Muscle layer of duodenum (tissue), 2 donors: ENCODE measurements around the gene AOX1.
"Not testable (repeated sequence)": the region's sequence is repeated elsewhere in the genome, so short reads cannot be mapped to it uniquely, and the experiment has no call there.

Source experiments
- H3K27ac ChIP-seq: one replicate; pipeline ENCODE4 v1.7.0; 2013; ENCODE audit warnings: mild to moderate bottlenecking, low read length
- H3K27me3 ChIP-seq: one replicate; pipeline ENCODE4 v1.7.0; 2013; ENCODE audit warnings: low read depth, mild to moderate bottlenecking, control low read depth, low read length
- H3K36me3 ChIP-seq, 2 donors: one replicate each; pipeline ENCODE4 v1.7.0; 2013; ENCODE audit warnings: low read length in 2 of 2, control low read depth in 1 of 2, mild to moderate bottlenecking in 1 of 2; ENCODE audit not compliant: insufficient read depth in 2 of 2, control insufficient read depth in 1 of 2
- H3K4me1 ChIP-seq, 2 donors: one replicate each; pipeline ENCODE4 v1.7.0; 2013; ENCODE audit warnings: low read length in 2 of 2, mild to moderate bottlenecking in 2 of 2, control low read depth in 1 of 2, moderate library complexity in 1 of 2; ENCODE audit not compliant: insufficient read depth in 2 of 2, control insufficient read depth in 1 of 2
- H3K4me3 ChIP-seq, 2 donors: one replicate each; pipeline ENCODE4 v1.7.0; 2013; ENCODE audit warnings: low read length in 2 of 2, low read depth in 1 of 2, mild to moderate bottlenecking in 1 of 2
- H3K9me3 ChIP-seq, 2 donors: one replicate each; pipeline ENCODE4 v1.7.0; 2013; ENCODE audit warnings: low read length in 2 of 2, control low read depth in 1 of 2, mild to moderate bottlenecking in 1 of 2; ENCODE audit not compliant: control insufficient read depth in 1 of 2
- donor health status: healthy.

Gene AOX1

DNA sequence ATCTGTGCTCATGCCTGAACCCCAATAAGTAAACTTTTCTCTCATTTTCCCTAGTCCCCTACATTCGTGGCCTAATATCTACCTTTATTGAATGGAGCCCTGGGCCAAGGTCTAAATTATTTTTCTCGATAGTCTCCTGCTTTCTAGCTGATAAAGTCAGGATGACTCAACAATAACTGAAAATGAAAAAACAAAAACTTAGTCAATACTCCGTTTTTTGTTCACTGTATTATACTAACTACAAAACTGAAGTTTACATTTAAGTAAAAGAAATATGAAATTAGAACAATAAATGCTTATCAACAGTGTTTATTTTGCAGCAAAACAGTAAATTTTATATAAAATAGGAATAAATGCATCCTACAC is 32.2 kb downstream of the AOX1 start:
- no peak overlapping the region for H3K4me3 ChIP-seq
- no peaks in the 10 kb centered on the region for H3K4me1 ChIP-seq
- no peaks in the 10 kb centered on the region for H3K27me3 ChIP-seq
- H3K27ac ChIP-seq = no peak overlapping the region
- no peaks in the 10 kb centered on the region for H3K36me3 ChIP-seq
- H3K9me3 ChIP-seq = no peaks in the 10 kb centered on the region

DNA sequence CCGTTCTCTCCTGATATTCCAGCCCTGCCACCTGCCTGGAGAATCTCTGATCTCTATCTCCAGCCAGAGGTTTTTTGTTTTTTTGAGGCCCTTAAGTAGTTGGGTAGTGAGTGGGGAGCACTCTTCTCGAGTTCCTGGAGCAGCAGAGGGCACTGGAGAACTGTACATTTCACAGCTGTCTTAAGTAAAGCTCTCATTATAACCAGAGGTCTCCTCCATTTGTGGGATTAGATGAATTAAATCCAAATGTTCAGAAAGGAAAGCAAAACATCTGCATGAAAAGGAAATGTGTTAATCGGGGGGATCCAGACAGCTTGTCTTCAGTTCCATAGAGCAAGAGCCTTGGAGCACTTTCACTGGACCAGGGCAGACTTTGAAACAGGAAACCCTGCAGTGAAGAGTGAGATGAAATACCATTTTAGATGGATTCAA is 32.8 kb downstream of the AOX1 start:
- Histone ChIP-seq H3K36me3 (no peaks in the 10 kb centered on the region), H3K4me3 (no peak overlapping the region), H3K27ac (no peak overlapping the region)

DNA sequence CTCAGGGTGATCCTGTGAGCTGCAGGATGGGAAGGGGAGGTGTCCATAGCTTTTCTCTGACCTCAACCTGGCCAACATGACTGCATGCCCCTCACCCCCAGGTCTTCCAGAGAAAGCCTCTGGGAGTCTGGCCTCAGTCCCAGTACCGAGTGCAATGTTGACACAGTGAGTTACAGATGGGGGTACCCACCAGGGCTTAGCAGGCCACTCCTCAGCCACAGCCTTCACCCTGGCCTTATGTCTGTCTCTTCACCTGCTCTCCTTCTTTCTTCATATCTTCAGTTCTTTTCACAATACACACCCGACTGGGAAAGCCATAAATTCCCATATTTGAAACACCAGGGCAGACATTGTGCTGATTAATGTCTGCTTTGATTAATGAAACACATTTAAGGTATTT is 33.5 kb downstream of the AOX1 start:
- Histone ChIP-seq H3K27me3 (no peaks in the 10 kb centered on the region), H3K4me3 (no peak overlapping the region), H3K4me1 (no peaks in the 10 kb centered on the region), H3K27ac (no peak overlapping the region), H3K9me3 (no peaks in the 10 kb centered on the region), H3K36me3 (no peaks in the 10 kb centered on the region)

More for the DNA sequence above, 32.8 kb downstream of the AOX1 start:
- H3K9me3 ChIP-seq = no peaks in the 10 kb centered on the region
- H3K27me3 ChIP-seq = no peaks in the 10 kb centered on the region
- no peaks in the 10 kb centered on the region for H3K4me1 ChIP-seq

GRCh38 chr2:200620606-200621390 is 35.0 kb downstream of the AOX1 start:
- Histone ChIP-seq H3K36me3 (no peaks in the 10 kb centered on the region), H3K27me3 (no peaks in the 10 kb centered on the region), H3K4me3 (no peak overlapping the region), H3K27ac (no peak overlapping the region), H3K9me3 (no peaks in the 10 kb centered on the region), H3K4me1 (no peaks in the 10 kb centered on the region)

DNA sequence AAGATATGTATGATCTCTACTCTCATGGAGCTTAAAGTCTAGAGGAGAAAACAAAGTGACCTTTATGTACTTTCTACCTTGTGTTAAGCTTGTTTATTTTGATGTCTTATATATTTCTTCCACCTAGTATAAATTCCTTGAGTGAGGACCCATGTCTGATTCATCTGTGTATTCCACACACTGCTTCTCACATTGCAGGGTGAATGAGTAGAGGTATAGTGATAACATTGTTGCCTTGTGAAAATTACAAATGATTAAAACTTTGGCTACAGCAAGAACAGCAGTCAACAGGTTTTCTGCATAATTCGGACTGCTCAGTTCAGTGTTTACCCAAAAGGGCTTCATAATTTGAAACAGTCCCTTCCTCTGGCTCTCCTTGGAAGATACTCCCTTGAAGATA is 36.3 kb downstream of the AOX1 start:
- Histone ChIP-seq H3K4me1 (no peaks in the 10 kb centered on the region), H3K27ac (no peak overlapping the region), H3K4me3 (no peak overlapping the region), H3K9me3 (no peaks in the 10 kb centered on the region), H3K27me3 (no peaks in the 10 kb centered on the region), H3K36me3 (no peaks in the 10 kb centered on the region)

GRCh38 chr2:200624026-200624425 is 38.2 kb downstream of the AOX1 start:
- H3K9me3 ChIP-seq = no peaks in the 10 kb centered on the region
- H3K4me1 ChIP-seq = no peaks in the 10 kb centered on the region
- no peaks in the 10 kb centered on the region for H3K27me3 ChIP-seq
- H3K36me3 ChIP-seq = no peaks in the 10 kb centered on the region
- no peak overlapping the region for H3K27ac ChIP-seq
- no peak overlapping the region for H3K4me3 ChIP-seq

DNA sequence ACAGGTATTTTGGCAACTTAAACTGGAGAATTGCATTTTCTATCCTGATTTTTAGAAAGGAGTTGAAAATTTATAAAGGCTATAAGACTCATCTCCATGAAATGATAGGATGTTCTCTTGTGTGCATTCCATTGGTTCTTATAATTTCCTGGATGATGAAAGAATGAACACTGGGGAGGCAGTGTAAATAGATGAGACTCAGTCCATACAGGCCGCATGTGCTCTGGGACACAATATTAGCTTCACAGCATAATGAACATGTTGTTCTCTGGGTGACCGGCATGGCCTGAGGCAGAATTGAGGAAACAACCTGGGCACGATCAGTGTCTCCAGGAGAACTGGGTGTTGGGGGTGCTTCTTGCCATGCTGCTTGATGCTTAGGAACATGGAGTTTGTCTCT is 38.8 kb downstream of the AOX1 start:
- Histone ChIP-seq H3K36me3 (no peaks in the 10 kb centered on the region), H3K27ac (no peak overlapping the region), H3K4me3 (no peak overlapping the region), H3K9me3 (no peaks in the 10 kb centered on the region), H3K27me3 (no peaks in the 10 kb centered on the region), H3K4me1 (no peaks in the 10 kb centered on the region)

DNA sequence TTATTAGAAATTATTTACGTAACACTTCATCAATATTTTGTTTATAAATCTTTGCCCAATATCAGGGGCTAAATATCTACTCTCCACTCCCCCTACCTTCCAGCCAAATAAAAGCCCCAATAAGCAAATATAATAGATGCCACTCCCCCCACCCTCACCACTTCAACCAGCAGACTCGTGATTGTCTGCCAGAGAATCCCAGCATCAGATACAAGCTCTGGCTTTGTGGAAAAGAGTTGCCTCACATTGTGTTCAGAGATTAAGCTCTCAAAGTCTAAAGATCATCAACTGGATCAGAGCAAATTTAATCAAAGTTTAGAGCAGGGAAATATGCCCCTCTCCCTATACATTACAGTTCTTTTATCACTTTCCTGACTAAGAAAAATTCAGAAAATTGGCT is 39.5 kb downstream of the AOX1 start:
- Histone ChIP-seq H3K27ac (no peak overlapping the region), H3K27me3 (no peaks in the 10 kb centered on the region), H3K4me3 (no peak overlapping the region), H3K4me1 (no peaks in the 10 kb centered on the region), H3K36me3 (no peaks in the 10 kb centered on the region), H3K9me3 (no peaks in the 10 kb centered on the region)

DNA sequence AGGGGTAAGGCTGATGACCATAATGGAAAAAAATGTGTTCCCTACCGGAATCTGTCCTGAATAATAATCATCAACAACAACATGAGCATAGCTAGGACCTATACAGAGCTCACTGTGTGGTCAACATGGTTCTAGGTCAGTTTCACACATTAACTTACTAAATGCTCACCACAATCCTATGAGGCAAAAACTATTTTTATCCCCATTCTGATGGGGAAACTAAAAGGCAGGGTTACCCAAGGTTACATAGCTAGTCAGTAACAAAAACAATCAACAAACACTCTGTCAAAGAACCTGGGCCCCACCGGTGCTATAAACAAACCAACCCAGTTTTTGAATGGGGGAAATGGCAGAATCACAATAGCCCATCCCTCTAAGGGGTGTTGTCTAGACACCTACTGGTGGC is 40.1 kb downstream of the AOX1 start:
- no peaks in the 10 kb centered on the region for H3K27me3 ChIP-seq
- H3K9me3 ChIP-seq = no peaks in the 10 kb centered on the region
- no peak overlapping the region for H3K27ac ChIP-seq
- no peak overlapping the region for H3K4me3 ChIP-seq
- H3K4me1 ChIP-seq = no peaks in the 10 kb centered on the region
- no peaks in the 10 kb centered on the region for H3K36me3 ChIP-seq

DNA sequence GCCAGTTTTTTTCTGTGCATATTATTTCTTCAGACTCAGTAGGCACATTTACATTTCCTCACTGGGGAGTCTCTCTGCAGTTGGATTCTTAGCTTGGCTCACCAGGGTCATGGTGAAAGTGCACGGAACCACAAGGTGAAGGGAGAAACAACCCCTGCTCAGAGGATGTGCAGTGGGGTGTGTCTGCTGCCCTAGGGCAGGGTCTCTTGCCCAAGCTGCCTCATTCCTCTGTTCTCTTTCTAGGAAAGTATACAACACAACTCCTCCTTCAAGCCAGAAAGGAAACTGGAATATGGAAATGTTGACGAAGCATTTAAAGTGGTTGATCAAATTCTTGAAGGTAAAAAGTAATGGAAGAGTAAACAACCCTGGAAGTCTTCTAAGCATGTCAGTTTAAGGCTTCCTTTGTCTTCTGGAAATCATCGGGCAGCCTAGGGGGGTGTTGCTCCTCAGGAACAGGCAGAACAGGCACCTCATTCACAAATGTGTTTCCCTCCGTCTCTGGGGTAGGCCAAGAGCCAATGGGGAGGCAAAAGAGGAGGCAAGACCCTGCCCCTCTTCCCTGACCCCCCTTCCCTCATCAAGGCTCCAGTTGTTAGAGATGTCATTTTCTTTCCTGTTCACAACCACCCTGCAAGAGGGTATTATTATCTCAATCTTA is 41.4 kb downstream of the AOX1 start:
- no peaks in the 10 kb centered on the region for H3K9me3 ChIP-seq
- no peak overlapping the region for H3K4me3 ChIP-seq
- no peaks in the 10 kb centered on the region for H3K27me3 ChIP-seq
- H3K27ac ChIP-seq = no peak overlapping the region
- no peaks in the 10 kb centered on the region for H3K36me3 ChIP-seq
- H3K4me1 ChIP-seq = no peaks in the 10 kb centered on the region

- not testable (repeated sequence) for H3K9me3 ChIP-seq, H3K4me1 ChIP-seq, H3K27ac ChIP-seq, H3K4me3 ChIP-seq, H3K36me3 ChIP-seq, H3K27me3 ChIP-seq
Observed at GRCh38 chr2:200628461-200628860, 42.6 kb downstream of the AOX1 start.

- Histone ChIP-seq H3K4me3 (no peak overlapping the region), H3K27ac (no peak overlapping the region), H3K27me3 (no peaks in the 10 kb centered on the region), H3K9me3 (no peaks in the 10 kb centered on the region), H3K4me1 (no peaks in the 10 kb centered on the region), H3K36me3 (no peaks in the 10 kb centered on the region)
Observed at GRCh38 chr2:200631287-200631686, 45.5 kb downstream of the AOX1 start.
